NCI-H1694 treated with DMSO at 0.1 percent for 48 hours (cell line): ENCODE measurements around the gene STK39.

ENCODE experiments used
- DNase-seq: peaks from one replicate; lab custom pipeline; 2025; lab: John Stamatoyannopoulos, UW

Gene STK39

DNA sequence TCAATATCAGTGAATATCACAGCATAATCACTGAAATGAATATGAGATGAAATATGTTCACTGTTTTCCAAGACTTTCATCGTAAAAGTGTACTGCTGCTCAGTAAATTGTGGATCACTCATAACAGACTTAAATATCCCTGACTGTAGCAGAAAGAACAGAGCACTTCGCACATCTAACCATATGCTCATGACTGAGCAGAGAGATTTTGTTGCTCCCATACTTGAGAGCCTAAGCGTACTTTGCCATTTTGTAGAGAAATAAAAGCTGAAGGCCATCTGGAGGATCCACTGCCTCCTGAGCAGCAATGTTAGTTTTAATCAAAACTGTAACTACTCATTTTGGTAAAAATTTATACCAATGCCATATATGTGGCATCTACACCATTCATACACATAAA lies 243.5 kb downstream of the STK39 start:
- DNase-seq: no peak

DNA sequence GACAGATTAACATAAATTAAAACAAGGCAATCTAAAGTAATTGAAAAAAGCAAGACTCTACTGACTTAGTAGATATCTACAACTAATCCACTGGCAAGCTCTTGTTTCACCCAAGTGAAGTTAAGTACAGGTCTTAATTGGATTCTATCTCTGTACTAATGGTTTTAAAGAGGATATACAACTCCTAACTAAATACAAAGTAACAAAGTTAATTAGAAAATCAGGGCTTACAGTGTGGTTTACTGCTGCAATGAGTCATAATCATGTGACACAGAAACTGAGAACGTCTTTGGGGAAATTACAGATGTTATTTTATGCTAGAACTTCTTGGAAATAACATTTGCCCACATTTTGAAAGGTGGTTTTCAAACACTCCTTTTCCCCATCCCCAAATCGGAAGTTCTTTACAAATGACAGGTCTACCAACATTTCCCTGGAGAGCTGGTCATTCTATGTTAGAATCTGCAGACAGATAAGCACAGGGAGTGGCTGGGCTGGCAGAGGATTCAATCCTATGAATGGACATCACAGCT lies 245.3 kb downstream of the STK39 start:
- DNase-seq: no peak

DNA sequence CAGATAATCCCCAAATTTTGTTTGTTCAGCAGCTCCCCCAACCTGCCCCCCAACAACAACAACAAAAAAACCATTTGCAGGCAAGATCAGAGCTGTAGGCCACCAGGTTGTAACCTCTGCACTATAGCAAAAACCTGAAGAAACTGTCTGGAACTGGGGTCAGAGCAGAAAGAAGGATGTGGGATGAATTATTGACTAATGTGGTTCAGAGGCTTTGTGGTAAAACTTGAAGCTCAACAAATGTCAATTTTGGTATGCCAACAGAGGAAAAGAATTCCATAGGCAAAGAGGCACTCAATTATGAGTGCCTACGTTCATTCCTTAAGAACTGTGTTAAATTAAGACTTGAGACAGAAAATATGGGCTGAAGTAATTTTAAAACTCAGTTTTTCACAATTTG lies 255.1 kb downstream of the STK39 start:
- no peak for DNase-seq

DNA sequence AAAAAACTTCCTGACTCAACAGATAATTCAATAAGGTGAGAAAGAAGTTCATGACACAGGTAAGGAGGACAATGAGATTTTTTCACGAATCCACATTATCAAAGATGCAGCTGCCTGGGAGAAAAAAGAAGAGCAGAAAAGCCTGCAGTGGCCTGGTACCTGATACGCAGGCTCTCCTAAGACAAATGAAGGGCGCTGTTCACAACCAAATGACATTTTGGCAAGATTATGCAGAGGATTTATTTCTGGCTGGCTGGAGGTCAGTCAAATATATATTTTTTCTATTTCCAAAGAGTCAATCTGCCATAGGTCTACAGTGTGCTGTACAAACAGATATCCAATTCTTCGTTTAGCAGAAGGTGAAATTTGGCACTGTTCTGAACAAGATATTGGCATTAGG lies 257.3 kb downstream of the STK39 start:
- DNase-seq: no peak

DNA sequence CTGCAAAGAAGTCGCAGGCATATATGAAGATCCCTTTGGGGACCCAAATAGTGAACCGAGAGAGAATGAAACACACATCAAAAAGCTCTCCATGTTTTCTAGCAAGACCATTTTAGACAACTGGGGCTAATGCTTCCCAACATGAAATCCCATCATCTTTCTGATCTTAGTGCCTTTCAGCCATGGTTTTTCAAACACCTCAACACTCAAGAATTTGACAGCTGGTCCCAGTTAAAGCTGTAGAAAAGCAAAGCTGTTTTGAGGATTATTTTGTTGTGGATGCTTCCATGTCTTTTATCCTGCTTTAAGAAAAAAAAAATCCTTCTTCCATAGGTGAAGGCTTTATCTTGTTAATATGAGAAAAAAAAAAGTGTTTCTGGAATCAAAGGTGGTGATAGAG lies 259.1 kb downstream of the STK39 start:
- DNase-seq: no peak

DNA sequence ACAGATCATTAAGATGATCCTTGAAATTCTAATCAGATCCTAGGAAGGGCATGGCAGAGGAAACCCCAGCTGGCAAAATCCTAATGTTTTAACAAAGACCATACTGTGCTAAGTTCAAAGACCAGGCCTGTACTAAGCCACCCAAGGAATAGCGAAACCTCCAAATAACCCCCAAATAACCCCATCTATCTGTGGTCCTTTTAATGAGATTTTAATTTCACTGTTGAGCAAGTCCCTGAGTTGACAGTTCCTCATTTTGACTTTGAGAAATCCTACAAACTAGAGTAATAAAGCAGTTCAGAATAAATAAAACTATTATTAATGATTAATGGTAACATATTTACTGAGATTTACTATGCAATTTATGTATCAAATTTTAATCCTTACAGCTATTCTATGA lies 259.8 kb downstream of the STK39 start:
- DNase-seq: no peak

DNA sequence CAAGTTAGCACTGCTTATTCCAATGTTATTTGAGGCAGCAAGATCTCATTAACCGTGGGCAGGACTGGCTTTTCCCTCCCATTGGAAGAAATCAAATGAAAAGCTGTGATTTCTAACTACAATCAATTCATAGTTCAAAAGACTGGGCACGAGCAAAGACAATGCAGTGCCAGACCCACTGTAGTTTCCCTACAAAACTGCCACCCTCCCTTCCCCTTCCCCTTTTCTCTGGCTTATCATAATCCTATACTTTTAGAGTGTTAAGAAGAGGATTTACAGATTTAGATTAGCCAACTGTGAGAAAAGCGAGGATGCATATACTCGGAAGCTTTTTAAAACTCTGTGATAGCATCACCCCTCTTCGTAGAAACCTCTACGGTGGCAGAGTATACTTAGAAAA lies 260.4 kb downstream of the STK39 start:
- no peak for DNase-seq

DNA sequence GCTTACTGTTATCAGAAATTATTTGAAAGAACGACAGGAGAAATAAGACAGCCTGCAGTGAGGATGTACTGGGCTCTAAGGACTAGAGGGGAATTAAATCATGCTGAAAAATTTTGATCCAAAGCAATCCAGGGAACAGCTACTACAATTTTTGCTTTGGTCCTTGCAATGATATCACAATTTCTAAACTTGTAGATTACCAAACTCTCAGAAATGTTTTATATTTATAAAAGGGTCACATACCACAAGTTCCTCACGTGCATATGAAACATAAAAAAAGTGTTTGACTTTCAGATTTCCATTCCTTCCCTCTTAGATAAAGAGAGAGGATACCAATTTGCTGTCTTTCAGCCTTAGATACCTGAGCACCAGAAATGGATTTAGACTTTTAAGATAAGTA lies 261.2 kb downstream of the STK39 start:
- no peak for DNase-seq

DNA sequence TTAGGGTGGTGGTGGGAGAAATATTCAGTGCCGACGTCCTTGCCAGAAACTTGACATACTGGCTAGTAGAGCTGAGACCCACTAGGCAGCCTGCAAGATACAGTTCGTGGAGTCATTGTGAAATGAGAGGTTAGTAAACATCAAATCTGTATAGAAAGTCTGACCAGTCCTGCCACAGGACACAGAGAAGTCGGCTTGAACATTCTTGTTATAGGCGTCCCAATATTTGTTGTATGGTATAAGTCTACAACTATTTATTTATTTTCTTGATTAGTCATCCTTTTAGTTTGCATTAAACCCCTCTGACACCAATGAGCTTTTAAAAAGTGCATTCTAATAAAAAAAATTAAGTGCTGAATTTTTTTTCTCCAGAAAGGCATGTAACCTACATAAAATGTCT lies 265.4 kb downstream of the STK39 start:
- DNase-seq: no peak

DNA sequence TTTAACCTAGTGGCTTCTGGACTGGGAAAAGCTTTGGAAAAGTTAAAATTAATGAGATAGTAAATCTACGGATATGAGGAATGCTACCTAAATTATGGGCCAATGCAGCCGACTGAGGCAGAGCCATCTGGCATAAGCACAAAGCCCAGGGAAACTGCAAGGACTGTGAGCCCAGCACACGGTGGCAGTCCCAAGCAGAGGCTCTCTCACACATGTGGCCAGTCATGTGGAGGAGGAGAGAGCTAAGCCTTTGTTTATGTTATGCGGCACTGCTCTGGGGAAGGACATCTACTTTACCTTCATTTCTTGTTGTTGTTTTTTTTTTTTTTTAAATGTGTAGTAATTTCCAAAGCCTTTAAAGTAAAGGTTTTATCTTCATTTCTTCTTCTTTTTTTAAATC lies 267.0 kb downstream of the STK39 start:
- DNase-seq: no peak

DNA sequence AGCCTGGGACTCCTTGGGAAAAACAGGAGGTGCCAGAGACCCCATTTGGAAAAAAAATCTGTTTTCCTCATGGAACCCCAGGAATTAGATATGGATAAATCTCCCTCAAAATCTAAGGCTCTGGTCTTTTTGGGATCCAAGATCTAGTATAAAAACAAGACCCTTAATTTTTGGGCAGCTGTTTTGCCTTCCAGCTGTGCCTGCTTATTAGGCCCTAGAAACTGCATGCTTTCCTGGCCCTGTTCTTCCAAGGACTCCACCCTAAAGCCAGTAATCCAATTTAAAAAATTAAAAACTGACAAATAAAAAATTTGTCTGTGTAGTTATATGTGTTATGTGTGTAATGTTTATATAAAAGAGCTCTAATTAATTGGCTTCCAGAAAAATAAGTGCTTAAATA lies 274.6 kb downstream of the STK39 start:
- DNase-seq: no peak

DNA sequence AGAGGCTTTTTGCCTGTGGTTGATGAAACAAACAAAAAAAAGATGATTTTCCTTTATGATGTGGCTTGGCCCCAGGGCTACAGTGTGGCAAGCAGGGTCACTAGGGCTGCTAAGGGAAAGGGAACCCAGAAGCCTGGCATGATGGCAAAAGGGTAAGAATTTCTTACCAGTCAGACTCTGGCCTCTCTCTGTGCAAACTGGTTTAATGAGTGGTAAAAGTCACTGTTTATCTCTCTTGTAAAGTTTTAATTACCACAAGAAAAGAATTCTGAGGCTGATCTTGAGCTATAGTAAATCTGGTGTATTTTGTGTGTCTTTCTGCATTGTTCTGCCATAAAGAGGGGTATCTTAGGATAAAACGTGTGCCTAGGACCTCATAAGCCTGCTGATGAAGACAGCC lies 275.4 kb downstream of the STK39 start:
- DNase-seq: no peak

DNA sequence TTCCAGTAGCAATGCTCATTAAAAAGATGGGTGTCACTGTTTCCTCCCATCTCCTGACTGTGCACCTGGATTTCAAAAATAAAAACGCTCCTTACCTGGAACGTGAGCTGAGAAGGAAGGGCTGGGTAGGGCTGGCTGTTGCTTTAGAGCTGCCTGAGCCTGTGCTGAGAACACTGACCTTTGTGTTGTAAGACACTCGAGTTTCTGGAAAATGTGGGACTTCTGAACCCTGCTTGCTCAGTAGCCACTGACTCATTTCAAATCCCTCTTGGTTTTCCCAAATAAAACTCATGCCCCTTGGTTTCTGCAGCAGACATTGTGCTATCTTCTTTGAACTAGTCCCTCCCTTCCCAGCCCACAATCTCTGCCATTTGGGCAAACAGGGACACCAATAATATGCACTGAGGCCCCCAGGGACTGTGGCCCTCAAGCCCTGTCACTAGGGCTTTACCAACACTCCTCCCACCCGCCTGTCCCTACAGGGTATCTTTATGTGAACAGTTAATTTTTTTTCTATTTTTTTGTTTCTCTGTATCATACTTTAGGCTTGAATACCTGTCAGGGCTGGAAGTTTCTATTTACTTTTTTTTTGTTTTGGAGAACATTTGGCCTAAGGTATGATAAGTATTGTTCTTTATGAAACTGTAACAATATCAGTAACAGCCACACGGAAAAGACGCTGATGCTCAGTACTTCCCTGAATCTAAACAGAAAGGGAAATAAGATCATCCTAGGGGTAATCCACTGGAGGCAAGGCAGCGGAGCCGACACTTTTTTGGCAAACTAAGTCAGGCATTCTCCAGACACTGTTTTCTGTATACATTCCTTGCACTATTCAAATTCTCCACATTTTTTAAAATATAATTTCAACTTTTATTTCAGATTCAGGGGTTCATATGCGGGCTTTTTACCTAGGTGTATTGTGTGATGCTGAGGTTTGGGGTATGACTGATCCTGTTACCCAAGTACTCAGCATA lies 280.2 kb downstream of the STK39 start:
- DNase-seq: no peak

DNA sequence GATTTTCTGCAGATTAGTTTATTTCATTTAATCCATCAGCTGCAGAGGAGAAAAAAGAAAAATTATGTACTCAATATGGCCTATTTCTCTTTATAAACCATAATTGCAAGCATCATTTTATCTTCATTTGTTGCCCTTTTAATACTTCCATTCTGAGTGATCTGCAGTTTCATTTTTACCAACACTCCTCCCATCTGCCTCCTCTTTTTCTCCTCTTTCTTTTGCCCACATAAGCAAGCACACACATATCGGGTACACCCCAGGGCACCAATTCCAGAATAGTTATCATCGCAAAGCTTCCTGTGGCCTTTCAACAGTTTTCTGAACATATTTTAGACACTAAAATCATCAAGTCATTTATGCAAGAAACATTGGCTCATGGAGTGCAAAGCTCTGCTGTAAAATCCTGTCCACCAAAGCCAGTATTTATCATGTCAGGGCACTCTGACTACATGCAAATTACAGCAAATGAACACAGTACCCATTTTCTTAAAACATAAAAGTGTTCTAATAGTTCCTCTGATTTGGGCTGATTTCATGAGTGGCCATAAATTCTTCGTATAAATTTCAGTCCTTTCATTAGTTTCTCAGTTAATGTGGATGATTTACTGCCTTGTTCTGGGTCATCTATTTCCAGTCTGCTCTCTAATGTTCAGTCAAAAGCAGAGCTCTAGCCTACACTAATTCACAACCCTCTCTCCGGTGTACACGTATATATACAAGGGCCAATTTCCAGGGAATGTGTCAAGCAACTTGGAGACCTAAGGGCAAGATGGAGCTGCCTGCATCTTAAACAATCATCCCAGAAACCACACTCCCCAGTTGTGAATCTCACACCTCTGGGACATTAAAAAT lies 281.3 kb downstream of the STK39 start:
- no peak for DNase-seq

DNA sequence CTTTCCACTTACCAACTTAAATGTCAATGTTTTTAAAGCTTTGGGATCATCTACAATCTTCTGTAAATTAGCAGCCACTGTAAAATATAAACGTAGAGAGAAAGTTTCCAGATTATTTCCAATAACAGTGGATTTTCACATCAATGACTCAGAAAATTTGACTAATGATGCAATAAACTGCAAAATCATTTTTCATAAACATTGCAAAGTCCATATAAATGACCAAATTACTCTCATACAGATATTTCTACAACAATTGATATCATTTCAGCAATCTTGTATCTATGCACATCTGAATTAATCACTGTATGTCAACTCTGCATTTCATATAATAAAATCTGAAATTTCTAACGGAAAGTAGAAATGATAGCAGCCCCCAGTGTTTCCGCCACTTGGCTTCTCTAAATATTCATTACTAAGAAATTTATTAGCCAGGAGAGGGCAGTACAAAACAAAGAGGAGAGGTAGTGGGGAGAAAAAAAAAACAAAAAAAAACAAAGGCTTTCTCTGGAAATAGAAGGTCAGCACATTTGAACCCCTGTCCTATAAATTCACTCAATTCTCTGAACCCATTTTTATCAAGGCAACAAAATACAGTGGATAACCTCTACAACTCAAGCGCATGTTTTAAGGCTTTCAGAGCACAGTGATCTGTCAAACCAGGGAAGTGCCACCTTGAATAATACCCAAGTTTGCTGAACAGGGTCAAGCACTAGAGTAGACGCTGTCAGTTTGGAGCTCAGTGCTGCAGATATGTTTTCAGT lies 282.6 kb downstream of the STK39 start:
- DNase-seq: no peak

DNA sequence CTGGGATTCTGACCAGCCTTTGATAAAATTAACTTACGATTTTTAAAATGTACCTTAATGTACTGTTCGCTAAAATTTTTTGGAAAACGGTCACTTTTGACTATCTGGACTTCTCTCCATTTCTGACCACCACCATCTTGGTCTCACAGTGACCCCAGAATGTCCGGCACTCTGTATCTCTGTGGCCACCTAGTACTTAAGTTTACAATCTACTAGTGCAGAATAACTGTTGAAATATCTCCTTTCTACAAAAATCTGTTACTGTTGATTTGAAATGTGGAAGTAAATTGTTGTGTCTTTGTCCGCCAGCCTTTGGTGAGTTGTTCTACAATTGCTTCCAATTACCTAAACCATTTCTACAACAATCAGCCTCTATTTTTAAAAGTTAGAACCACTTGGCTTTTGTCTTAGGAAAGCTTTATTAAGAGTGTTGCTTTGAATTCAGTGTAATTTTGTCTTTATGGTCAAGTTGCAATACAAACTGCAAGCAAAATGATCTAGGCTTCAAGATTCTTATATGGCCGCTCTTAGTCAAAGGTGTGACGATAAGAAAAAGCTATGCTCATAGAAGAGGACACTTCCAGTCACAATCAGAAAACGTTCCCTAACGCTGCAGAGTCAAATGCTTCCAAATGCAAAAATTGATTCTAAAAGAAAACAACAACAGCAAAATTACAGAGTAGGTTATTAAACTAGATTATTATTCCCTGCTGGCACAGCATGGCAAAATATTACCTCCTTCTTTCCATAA lies 283.3 kb downstream of the STK39 start:
- DNase-seq: no peak

DNA sequence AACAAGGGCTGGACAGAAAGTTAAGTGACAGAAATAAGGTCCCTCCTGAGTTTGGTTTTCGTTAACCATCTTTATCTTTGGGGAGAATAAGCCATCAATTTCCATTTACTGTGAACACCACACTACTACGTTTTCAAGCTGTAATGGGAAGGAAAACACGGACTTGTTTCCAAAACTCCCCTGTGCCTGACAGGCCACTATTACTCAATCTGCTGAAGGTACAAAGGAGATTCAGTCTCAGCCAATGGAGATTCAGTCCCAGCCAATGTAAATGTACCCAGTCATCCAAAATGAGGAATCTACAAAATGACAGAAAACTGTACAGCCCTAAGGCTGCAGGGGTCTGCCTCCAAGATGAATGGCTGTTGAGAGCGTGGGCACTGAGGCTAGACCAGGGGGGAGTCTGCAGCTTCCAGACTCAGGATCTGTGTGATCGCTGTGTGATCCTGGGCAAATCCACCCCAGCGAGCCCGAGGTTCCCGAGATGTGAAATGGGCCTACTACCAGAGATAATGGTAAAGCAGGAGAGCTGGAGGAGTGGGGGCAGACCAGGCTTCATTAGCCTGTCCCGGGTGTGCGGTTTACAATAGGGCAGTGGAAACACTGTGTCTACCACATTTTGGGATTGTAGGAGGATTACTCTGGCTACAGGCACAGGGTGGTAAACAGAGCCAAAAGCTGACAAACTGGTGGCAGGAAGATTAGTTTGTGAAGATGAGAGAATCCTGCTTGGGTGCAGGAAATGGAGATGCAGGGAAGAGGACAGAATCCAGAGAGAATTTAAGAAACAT lies 284.8 kb downstream of the STK39 start:
- no peak for DNase-seq

DNA sequence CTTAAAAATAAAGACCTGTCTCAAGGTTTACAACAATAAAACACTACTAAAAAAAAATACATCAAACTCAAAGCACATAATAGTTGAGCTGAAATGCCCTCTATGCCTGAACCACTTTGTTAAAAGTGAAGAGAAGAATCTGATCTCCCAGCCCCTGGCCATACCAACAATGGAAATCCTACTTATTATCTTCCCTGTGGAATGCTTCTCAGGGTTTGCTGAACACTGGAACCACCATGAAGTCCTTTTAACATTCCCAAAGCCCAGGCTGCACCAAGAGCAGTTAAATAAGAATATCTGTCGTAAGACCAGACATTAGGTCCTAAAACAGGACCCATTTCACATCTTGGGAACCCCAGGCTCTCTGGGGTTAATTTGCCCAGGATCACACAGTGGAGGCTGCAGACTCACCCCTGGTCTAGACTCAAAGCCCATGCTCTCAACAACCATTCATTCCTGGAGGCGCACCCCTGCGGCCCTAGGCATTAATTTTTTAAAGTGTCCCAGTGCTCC lies 285.8 kb downstream of the STK39 start:
- no peak for DNase-seq

DNA sequence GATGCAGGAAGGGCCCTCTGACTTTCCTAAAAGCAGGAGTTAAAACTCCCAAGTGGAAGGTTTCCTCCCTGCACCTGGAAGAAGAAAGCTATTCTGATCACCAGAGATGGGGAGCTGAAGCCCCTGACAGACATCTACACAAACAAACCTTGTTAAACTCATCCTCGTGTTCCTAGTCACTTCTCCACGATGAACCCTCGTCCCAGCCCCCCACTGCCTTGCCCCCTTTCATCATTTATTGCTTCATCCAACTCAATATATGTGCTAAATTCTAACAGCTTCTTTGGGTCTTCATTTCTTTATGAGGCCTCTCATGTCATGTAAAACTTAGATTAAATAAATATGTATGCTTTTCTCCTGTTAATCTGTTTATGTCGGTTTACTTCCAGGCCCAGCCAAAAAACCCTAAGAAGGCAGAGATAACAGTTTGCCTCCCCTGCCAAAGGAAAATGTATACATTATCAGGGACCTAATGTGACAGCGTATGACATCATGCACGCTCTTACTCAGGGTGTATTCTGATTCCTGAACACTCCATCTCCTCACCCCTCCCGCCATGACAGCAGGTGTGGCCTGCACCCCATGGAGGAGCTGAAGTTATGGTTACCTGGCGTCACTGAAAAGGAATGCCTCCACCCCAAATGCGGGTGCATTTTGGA lies 287.2 kb downstream of the STK39 start:
- DNase-seq: no peak

DNA sequence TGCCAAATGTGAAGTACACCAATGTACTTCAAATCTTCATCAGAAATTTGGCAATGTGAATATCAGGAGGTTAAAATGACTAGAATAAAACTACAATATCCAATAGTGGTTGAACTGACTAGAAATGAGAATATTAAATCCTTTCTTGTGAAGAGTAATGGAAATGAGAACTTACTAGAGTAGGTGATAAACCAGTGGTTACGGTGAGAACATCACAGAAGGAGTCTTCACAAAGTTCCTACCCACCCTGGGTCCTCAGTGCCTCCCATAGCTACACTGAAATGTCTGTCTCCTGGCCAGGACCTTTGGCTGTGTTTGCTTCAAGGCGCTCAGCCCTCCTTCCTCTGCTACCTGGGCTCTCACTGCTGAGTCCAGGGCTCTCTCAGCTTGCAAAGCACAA lies 289.7 kb downstream of the STK39 start:
- no peak for DNase-seq
